HepG2 (cell line): Measurements from ENCODE around the gene ABHD1.

Source experiments
- CTCF ChIP-seq: sonication (generic); formaldehyde crosslinking; IDR thresholded peaks from 2 replicates; pipeline ENCODE4 v1.5.0; 2020; ENCODE audit warnings: mild to moderate bottlenecking, missing genetic modification reagents, moderate library complexity
- EZH2 ChIP-seq: conservative IDR thresholded peaks from 2 replicates; pipeline ENCODE4 v1.6.1; 2012; ENCODE audit warnings: mild to moderate bottlenecking, low read depth, low read length, moderate library complexity
- POLR2AphosphoS5 ChIP-seq: IDR thresholded peaks from 2 replicates; pipeline ENCODE4 v1.6.1; 2012; ENCODE audit warnings: low read depth, low read length
- PREB ChIP-seq: sonication (generic); formaldehyde crosslinking; IDR thresholded peaks from 2 replicates; pipeline ENCODE4 v1.4.0; 2020; ENCODE audit warnings: missing genetic modification reagents
- RBAK ChIP-seq: sonication (generic); formaldehyde crosslinking; IDR thresholded peaks from 2 replicates; pipeline ENCODE4 v1.5.1; 2020; ENCODE audit warnings: mild to moderate bottlenecking, missing genetic modification reagents
- THAP7 ChIP-seq: sonication (generic); formaldehyde crosslinking; IDR thresholded peaks from 2 replicates; pipeline ENCODE4 v1.8.1; 2023; ENCODE audit warnings: mild to moderate bottlenecking, missing genetic modification reagents
- ZNF256 ChIP-seq: sonication (generic); formaldehyde crosslinking; conservative IDR thresholded peaks from 2 replicates; pipeline ENCODE4 v1.4.0; 2020; ENCODE audit warnings: missing genetic modification reagents

GRCh38 chr2:27079233-27080139, 44.1 kb upstream of the ABHD1 start:
- TF ChIP-seq PREB (CRISPR knock-in tag) (no peak), RBAK (CRISPR knock-in tag) (no peak), THAP7 (CRISPR knock-in tag) (no peak), EZH2 (no peak), ZNF256 (CRISPR knock-in tag) (no peak), POLR2AphosphoS5 (no peak), CTCF (CRISPR knock-in tag) (no peak)
